Right lobe of liver (tissue), 6 donors: ENCODE results near the gene ARAP3. TPM values are rescaled to one million over a fixed set of nuclear protein-coding genes. Genes with fewer than 3 reads are reported as not detected.

Experiments
- ATAC-seq, 4 donors: fragments of 200-7000 bp; cut with Tn5 transposase; one replicate each; pipeline ENCODE4 v1.9.1; 2020; ENCODE audit warnings: mild to moderate bottlenecking in 4 of 4, moderate library complexity in 4 of 4
- DNase-seq, 3 donors: peaks; one replicate each; pipeline ENCODE4 v3.0.0-alpha.2; 2020
- H3K27ac ChIP-seq, 3 donors: fragments of 200-600 bp; one replicate each; pipeline ENCODE4 v1.8.0; 2022
- H3K27me3 ChIP-seq, 2 donors: fragments of 200-600 bp; one replicate each; pipeline ENCODE4 v1.8.0; 2022
- H3K36me3 ChIP-seq, 4 donors: fragments of 200-600 bp; sonication (generic) in 1 of 4; one replicate each; pipeline versions ENCODE4 v1.5.1 to v1.8.0; 2017 to 2022; ENCODE audit warnings: control low read depth in 1 of 4
- H3K4me1 ChIP-seq, 4 donors: fragments of 200-600 bp; sonication (generic) in 1 of 4; one replicate each; pipeline versions ENCODE4 v1.5.1 to v1.8.0; 2017 to 2022; ENCODE audit warnings: control low read depth in 1 of 4
- H3K4me3 ChIP-seq, 3 donors: fragments of 200-600 bp; one replicate each; pipeline ENCODE4 v1.8.0; 2022
- H3K9me3 ChIP-seq, 4 donors: fragments of 200-600 bp; sonication (generic) in 1 of 4; one replicate each; pipeline versions ENCODE4 v1.5.1 to v1.8.0; 2017 to 2022; ENCODE audit warnings: control low read depth in 1 of 4
- CTCF ChIP-seq, 4 donors: fragments of 200-600 bp in 3 of 4; fragments of 450-650 bp in 1 of 4; IDR thresholded peaks; one replicate each; pipeline versions ENCODE4 v1.5.1 to v1.8.0; 2016 to 2022; ENCODE audit warnings: antibody characterized with exemption in 4 of 4, mild to moderate bottlenecking in 2 of 4
- POLR2A ChIP-seq: fragments of 450-650 bp; IDR thresholded peaks from one replicate; pipeline ENCODE4 v1.6.1; 2017; ENCODE audit warnings: antibody characterized with exemption, mild to moderate bottlenecking
- WGBS: methylation state at CpG from one replicate; pipeline ENCODE4 v1.1.6; 2018; ENCODE audit warnings: low coverage, low lambda C conversion rate; ENCODE audit not compliant: insufficient coverage; ENCODE audit errors: missing lambda C conversion rate; 5-methylcytosine and 5-hydroxymethylcytosine counted together
- intact Hi-C, 2 donors: fragments of 100-400 bp; cut with DNase I; formaldehyde crosslinking; loops; one replicate each; pipeline versions ENCODE4 v1.11.2 to v1.14.1; 2022
- total RNA-seq, 6 experiments: library from RNA; depleted of rRNA in 2 of 6; stranded (reverse); fragments of >200 nt in 2 of 6; fragmentation: NEBNext Ultra II Directional in 3 of 6; extraction: Animal tissue kit (Norgen Biotek cat#: 25700) in 3 of 6; gene quantifications; one replicate each; pipeline versions ENCODE4 v1.1.0 to v1.2.4, GENCODE V29; 2016 to 2023
- donor health status: DM: no; HTN: yes; CAD: no.
- donor health status: DM: no; HTN: no; CAD: no.
- donor health status: DM: no; HTN: no; CAD: no.
- donor health status: DM: no; HTN: yes; CAD: no.
- donor health status: DM: no; HTN: yes; CAD: no.

ARAP3 gene
- total RNA-seq, 6 experiments from 2014 or later = 1.4 to 6.0 (median 3.7) TPM

- no peak for DNase-seq
- Histone ChIP-seq H3K4me1 (no peaks in the 10 kb centered on the region), H3K4me3 (no peak overlapping the region), H3K27ac (no peak overlapping the region), H3K36me3 (no peaks in the 10 kb centered on the region), H3K27me3 (no peaks in the 10 kb centered on the region), H3K9me3 (no peaks in the 10 kb centered on the region)
- ATAC-seq = no peak
- intact Hi-C loops = no loop called here
- TF ChIP-seq CTCF (IDR thresholded peaks at IDR 0.05) (no peak), POLR2A (no peak)
These were observed 40.2 kb upstream of the ARAP3 start for GRCh38 chr5:141722266-141722665.

GRCh38 chr5:141717043-141717442, 35.0 kb upstream of the ARAP3 start:
- TF ChIP-seq CTCF (IDR thresholded peaks at IDR 0.05) = no peak
- TF ChIP-seq POLR2A = no peak
- WGBS = 47% methylated on average over 3 of the region's 3 CpGs

GRCh38 chr5:141716468-141716867, 34.4 kb upstream of the ARAP3 start:
- H3K27me3 ChIP-seq = no peaks in the 10 kb centered on the region
- 78% methylated on average over 2 of the region's 3 CpGs for WGBS
- no peak for DNase-seq
- TF ChIP-seq CTCF (IDR thresholded peaks at IDR 0.05) (no peak), POLR2A (no peak)
- H3K4me3 ChIP-seq = no peak overlapping the region
- H3K4me1 ChIP-seq = no peaks in the 10 kb centered on the region
- no peak for ATAC-seq
- no peaks in the 10 kb centered on the region for H3K36me3 ChIP-seq
- H3K9me3 ChIP-seq = no peaks in the 10 kb centered on the region
- intact Hi-C loops = no loop called here
- H3K27ac ChIP-seq = no peak overlapping the region

More at GRCh38 chr5:141717043-141717442, 35.0 kb upstream of the ARAP3 start:
- Histone ChIP-seq H3K9me3 (no peaks in the 10 kb centered on the region), H3K4me3 (no peak overlapping the region), H3K27ac (no peak overlapping the region), H3K36me3 (no peaks in the 10 kb centered on the region), H3K4me1 (no peaks in the 10 kb centered on the region), H3K27me3 (no peaks in the 10 kb centered on the region)
- ATAC-seq (no peak), DNase-seq (no peak)
- intact Hi-C loops = no loop called here

- TF ChIP-seq POLR2A (no peak), CTCF (IDR thresholded peaks at IDR 0.05) (no peak)
- no peak for ATAC-seq
- H3K9me3 ChIP-seq = no peaks in the 10 kb centered on the region
- H3K27me3 ChIP-seq = no peaks in the 10 kb centered on the region
- intact Hi-C loops = no loop called here
- no peak overlapping the region for H3K27ac ChIP-seq
- WGBS = 59% methylated on average over 3 of the region's 3 CpGs
- H3K4me3 ChIP-seq = no peak overlapping the region
- DNase-seq = no peak
- H3K4me1 ChIP-seq = no peaks in the 10 kb centered on the region
- no peaks in the 10 kb centered on the region for H3K36me3 ChIP-seq
These were observed 34.0 kb upstream of the ARAP3 start for GRCh38 chr5:141716009-141716408.

- no peak overlapping the region for H3K27ac ChIP-seq
- intact Hi-C loops = no loop called here
- DNase-seq = no peak
- 73% methylated on average over 3 of the region's 14 CpGs for WGBS
- TF ChIP-seq CTCF (IDR thresholded peaks at IDR 0.05) = no peak
- no peaks in the 10 kb centered on the region for H3K4me1 ChIP-seq
- no peaks in the 10 kb centered on the region for H3K27me3 ChIP-seq
- ATAC-seq = no peak
- no peaks in the 10 kb centered on the region for H3K9me3 ChIP-seq
- H3K36me3 ChIP-seq = no peaks in the 10 kb centered on the region
- no peak overlapping the region for H3K4me3 ChIP-seq
These were observed 33.4 kb upstream of the ARAP3 start for GRCh38 chr5:141715346-141715905.
